Renal cortex interstitium (tissue), 11 donors: ENCODE results near the gene FAM241A. TPM values are rescaled to one million over a fixed set of nuclear protein-coding genes. Genes with fewer than 3 reads are reported as not detected.
"Not testable (repeated sequence)": the region's sequence is repeated elsewhere in the genome, so short reads cannot be mapped to it uniquely, and the experiment has no call there.

ENCODE experiments used
- DNase-seq, 11 donors: peaks; one replicate each; pipeline ENCODE4 v3.0.0-alpha.2; 2013; ENCODE audit warnings: low read depth in 9 of 11, low spot score in 4 of 11; ENCODE audit errors: extremely low read depth in 1 of 11
- polyA plus RNA-seq, 3 donors: library from polyadenylated mRNA; unstranded; fragments of 120-200 nt; gene quantifications; one replicate each; pipeline ENCODE4 v1.2.1, GENCODE V29; 2013; ENCODE audit not compliant: insufficient read length in 3 of 3

Gene FAM241A
- polyA plus RNA-seq, 3 donors: 0.86 to 1.5 (median 1.3) TPM

DNA sequence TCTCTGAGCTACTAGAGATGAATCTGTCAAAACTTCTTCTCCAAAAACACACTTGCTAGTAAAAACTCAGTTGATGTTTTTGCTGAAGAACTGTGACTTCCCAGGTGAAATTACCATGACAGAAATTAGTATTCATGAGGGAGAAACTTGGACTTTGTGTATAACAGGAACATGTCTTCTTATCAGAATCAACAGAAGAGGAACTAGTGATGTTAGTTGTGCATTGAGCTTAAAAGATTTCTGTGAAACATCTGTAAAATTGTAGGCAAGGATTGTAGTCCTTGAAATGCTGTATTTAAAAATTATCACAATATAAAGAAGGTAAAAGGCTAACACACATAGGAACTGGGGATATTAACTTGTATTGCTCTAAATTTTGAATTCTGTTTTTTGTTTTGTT, 11.3 kb downstream of the FAM241A start:
- DNase-seq: no peak

DNA sequence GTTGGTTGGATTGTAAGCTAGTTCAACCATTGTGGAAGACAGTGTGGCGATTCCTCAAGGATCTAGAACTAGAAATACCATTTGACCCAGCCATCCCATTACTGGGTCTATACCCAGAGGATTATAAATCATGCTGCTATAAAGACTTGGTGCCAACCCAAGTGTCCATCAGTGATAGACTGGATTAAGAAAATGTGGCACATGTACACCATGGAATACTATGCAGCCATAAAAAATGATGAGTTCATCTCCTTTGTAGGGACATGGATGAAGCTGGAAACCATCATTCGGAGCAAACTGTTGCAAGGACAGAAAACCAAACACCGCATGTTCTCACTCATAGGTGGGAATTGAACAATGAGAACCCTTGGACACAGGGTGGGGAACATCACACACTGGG, 18.5 kb downstream of the FAM241A start:
- DNase-seq: not testable (repeated sequence)

DNA sequence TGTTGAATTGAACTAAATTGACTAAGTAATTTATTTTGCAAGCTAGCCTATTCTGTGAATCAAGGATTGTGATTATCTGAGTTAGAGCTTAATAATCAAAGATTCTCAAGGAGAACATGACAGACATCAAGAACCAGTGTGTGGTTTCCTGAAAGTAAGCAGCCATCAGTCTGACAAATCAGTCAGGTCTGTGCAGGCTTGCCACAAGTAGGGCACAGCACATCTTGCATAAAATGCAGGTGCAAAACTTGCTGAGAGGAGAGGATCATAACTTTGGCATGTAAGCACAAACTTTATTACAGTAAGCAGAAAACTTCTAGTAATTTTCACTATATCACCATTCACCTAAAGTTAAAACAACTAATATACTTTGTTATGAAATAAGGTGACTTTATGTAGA, 22.5 kb downstream of the FAM241A start:
- no peak for DNase-seq

DNA sequence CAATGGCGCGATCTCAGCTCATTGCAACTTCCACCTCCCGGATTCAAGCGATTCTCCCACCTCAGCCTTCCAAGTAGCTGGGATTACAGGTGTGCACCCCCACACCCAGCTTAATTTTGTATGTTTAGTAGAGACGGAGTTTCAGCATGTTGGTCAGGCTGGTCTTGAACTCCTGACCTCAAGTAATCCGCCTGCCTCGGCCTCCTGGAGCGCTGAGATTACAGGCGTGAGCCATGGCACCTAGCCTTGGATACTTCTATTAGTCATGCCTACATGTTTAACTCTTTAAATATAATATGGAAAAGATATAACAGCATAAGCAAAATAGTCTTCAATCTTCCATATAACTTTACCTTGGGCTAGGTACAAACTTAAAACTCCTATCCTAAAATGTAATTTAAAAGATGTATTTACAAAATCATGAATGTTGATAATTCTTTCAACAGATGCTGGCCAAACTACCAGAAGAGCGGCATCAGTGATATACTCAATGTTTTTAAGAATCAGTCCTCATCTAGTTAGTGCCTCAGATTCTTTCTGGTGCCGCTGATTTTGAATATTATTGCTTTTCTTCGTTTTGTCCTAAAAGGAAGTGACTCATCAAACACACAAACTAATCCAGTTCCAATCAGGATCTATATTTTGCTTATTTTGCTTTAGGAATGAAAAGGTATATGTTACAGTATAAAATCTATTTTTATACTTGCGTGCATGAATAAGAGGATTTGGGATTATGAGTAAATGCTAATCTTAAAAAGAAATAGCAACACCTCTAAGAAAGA, 23.7 kb downstream of the FAM241A start:
- no peak for DNase-seq

DNA sequence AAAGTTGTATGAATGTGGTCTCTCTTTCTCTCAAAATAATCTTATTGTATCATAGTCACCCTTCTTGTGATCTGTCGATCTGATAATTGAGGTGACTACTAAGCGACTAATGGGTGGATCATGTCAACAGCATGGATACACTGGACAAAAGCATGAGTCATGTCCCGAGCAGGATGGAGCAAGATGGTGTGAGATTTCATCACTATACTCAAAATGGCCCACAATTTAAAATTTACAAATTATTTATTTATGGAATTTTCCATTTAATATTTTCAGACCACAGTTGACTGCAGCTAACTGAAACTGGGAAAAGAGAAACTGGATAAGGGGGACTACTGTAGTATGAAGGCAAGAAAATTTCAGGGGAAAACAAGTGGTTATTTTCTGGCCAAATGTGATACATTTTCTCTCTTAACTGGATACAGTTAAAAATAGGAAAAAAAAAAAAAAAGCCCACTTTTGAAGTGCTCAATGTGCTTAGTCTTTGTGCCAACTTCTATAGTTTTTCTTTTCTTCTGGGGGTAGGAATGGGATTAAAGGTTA, 25.3 kb downstream of the FAM241A start:
- DNase-seq: no peak

DNA sequence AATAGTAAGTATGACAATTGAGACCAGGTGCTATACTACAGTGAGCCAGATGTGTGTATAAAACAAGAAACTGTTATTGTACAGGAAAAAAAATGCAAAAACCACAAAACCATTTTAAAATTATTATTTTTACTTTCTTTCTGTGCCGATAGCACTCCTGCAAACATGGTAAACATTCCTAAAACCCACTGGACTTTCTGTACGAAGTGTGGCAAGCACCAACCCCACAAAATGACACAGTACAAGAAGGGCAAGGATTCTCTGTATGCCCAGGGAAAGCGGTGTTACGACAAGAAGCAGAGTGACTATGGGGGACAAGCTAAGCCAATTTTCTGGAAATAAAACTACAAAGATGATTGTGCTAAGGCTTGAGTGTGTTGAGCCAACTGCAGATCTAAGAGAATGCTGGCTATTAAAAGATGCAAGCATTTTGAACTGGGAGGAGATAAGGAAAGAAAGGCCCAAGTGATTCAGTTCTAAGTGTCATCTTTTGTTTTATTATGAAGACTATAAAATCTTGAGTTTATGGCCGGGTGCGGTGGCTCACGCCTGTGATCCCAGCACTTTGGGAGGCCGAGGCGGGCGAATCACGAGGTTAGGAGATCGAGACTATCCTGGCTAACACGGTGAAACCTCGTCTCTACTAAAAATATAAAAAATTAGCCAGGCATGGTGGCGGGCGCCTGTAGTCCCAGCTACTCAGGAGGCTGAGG, 26.0 kb downstream of the FAM241A start:
- DNase-seq: not testable (repeated sequence)

DNA sequence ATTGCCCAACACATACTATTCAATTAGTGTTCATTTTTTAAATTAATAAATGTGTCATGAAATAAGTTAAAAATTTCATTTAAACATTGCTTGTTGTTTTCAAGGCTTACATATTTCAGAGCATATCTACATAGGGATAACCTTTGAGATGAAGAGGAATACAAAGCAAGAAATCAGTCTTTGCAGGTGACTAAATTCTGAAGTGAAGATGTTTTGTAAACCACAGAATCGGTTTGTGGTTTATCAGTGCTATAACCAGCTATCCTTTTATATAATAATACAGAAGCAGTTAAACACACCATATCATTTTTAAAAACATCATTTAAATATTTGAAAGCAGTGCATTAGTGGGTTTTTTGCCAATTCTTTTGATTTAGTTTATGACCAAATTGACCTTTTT, 26.9 kb downstream of the FAM241A start:
- no peak for DNase-seq

DNA sequence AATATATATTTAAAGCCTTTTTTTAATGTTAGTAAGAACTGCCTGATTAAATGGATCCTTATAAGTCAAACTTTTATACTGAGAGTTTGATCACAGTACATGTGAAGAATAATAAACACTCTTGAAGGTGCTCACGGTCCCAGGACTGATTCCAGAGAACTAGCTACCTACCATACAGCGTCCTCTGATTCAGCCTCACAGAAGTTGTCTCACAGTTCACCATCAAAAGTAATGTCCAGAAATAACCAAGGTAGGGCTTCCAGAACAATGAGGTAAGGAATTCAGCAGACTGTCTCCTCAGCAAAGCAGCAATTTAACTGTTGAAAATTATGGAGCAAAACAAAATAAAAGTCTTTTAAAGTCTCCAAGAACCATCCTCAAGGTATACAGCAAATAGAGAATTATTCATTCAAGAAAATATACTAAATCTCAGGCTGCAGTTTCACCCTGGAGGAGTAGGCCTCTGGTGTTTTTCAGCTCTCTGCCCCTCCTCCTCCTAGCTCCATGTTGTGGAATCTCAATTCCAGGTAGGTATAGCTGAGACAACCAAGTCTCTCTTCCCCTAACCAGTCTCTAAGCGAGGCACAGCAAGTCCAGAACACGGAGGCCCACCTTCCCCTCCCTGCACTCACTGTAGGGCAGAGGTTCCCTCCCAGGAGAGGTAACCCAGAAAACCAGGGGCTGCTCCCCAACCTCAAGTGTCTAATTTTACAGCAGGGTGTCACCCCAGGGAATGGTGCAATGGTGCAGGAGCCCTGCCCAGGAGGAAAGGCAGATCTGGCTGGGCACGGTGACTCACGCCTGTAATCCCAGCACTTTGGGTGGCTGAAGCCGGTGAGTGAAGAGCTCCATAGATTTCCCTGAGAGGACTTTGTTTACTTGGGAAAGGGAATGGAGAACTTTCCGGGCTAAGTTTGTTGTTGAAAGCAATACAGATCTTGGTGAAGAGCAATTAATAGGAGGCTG, 28.6 kb downstream of the FAM241A start:
- no peak for DNase-seq

DNA sequence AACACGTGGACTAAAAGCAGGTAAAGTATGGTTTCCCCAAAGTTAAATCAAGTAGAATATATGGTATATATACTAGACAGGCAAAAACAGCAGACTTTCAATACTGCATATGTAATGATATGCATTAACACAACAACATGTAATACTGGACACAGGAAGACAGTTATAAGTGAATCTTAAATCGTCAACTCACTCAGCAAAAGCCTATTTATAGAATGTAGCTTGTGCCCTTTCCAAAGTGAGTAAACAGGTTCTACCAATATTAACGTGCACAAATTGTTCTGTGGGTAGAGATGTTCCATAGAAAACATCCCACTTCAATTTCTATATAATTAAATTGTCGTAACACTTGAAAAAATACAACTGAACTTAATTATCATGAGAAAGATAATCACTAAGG, 30.6 kb downstream of the FAM241A start:
- no peak for DNase-seq

DNA sequence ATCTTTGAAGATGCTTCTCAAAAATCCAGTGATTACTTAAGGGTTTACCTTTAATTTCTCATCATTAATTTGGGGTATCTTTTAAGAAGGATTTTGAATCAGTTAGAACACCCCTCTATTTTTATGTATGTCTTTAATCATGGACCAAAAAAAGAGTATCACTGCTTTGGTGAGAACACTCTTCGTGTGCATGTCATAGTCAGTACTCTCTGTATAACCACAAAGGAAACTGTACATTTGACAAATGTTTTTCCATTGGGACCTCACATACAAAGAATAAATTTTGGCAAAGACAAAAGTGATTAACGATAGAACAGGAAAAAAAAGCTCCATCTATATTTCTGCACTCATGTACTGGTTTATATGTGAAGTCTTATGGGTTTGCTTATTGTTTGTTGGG, 31.3 kb downstream of the FAM241A start:
- DNase-seq: no peak

DNA sequence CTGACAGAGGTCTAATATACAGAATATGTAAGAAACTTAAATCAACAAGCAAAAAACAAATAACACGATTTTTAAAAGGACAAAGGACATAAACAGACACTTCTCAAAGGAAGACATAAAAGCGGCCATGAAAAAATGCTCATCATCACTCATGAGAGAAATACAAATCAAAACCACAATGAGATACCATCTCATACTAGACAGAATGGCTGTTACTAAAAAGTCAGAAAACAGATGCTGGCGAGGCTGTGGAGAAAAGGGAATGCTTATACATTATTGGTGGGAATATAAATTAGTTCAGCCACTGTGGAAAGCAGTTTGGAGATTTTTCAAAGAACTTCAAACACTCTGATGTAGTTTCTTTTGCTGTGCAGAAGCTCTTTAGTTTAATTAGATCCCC, 33.5 kb downstream of the FAM241A start:
- not testable (repeated sequence) for DNase-seq

DNA sequence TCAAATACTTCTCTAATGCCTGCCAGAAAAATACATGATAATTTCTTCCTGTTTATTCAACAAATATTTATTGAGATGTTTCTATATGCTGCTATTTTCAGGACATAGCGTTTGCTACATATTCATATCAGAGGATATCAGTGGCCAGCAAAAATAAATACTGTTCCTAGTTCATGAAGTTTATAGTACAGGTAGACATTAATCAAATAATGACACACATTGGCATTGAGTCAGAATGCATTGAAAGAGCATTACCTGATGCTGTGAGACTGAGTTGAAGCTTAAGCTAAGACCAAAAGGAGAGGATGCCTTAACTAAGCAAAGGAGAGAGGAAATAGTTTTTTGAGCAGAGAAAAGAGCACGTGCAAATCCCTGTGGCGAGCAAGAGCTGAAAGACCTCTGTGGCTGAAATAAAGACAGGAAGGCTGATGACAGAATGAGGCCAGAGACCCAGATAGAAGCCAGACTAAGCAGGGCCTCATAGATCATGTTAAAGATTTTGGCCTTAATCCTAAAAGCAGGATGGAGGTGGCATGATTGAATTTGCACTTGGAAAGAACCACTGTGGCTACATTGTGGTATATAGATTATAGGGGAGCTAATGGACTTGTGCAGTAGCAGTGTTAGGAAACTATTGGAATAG, 36.2 kb downstream of the FAM241A start:
- DNase-seq: no peak

DNA sequence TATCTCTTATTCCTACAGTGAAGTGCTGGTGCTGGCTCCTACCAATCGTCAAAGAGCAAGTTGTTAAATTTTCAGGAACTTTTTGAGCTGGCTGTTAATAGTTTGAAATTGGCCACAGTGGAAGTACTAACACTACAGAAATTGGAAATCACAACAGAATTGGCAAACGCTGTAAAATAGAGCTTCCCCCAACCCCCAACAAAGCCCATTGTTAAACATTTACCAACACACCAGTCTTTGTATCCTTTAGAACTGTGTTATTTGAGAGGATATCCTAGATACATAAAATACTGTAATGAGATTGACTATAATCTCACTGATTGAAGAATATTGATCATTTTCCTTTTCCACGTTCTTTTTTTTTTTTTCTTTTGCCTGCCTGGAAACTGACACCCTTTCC, 37.4 kb downstream of the FAM241A start:
- no peak for DNase-seq

DNA sequence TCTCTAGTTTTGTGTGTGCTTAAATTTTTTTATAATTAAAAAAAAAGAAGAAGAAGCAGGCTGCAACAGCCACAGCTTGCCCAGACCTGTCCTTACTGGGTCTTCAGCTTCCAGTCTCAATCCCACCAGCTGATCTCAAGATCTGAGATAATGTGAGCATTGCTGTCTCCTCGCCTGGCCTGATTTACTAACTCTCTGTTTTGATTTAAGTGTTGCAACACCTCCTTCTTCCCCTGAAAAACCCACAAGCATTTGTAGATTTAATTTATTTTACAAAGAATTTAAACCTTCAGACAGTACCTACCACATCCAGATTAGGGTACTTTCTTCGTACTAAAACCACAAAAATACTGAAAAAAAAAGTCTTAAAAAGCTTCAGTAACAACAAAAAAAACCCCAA, 38.0 kb downstream of the FAM241A start:
- no peak for DNase-seq

DNA sequence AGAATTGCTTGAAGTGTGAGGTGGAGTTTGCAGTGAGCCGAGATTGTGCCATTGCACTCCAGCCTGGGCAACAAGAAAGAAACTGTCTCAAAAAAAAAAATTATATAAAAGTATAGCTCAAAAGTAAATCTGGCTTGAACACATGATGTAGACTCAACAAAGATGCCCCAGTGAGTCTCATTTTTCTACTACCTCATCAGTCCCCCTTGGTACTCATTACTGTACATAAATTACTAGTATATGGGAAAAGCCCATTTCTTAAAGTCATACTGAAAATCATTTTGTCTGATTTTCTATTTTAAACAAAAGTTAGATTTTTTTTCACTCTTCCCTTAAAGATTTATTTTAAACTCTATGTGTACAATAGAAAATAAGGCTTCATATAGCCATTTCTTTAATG, 39.2 kb downstream of the FAM241A start:
- no peak for DNase-seq

DNA sequence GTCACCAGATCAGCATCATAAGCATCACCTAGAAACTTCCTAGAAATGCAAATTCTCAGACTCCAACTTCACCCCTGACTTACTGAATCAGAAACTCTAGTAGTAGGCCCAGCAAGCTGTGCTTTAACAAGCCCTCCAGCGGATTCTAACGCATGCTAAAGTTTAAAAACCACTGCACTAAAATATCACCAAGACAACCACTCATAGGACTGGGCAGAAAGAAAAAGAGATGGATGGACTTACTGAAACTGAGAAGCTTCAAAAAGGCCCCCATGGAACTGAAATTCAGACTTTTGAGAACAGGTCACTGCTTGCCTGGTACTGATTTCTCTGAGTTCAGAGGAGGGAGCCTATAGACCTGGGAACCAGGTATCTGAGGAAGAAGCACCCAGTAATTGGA, 40.1 kb downstream of the FAM241A start:
- DNase-seq: no peak

DNA sequence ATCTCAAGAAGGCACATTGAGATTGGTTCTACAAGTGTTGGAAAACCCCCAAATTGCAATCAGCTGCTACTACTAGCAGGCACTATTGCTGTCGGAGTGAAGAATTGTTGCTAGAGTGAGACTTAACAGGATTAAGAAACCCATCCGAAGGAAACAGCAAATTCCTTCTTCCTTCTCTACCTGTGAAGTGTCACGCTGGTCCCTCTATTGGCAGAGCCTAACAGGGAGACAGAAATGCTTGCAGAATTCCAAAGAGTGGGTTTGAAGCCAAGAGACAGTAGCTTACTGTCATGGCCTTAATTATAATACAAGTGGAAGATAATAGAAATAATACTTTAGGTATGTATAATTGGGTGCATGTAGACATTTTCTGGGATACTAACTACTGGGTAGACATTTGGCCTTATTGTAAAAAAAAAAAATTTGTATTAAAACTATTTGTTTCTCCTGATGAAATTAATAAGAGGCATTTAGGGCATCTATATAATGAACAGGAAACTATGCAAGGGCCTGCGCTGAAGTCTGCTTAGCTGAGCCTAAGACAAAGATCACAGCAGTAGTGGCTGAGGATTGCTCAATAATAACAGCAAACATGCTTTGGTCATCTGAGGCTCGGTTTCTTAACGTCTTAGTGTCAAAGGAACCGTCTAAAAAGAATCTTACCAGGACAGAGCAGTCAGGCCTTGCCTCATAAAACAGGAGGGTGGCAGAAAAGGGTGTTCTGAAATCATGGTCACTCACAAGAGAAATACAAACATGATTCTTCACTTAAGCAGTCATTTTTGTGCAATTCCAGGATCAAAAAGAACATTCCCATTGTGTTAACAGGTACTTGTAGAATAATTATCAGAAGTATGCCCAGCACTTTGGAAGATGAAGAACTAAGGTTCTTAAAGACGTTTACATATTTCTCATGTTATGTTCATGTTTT, 40.8 kb downstream of the FAM241A start:
- DNase-seq: no peak

DNA sequence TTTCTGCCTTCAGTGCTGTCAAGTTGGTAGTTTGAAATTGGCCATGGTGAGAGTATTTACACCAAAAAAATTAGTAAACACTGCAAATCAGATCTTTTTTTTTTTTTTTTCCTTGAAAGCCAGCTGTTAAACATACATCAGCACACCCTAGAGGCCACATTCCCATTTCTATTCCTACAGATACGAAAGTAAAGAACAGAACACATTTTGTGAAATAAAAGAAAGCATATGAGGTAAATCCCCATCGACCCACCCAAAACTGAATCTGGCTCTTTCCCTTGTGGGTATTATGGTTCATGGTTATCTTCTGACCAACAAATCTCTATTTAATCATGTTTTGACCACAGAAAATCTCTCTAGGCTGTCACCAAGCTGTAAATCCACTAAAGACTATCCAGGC, 44.5 kb downstream of the FAM241A start:
- DNase-seq: no peak
